Fibroblast of skin of right biceps (primary cell): Measurements from ENCODE around the gene ASRGL1.

Source experiments
- DNase-seq: peaks from one replicate; pipeline ENCODE4 v3.0.0-alpha.2; 2013

Gene ASRGL1

GRCh38 chr11:62394825-62395538, 57.7 kb downstream of the ASRGL1 start:
- peak; percentile 82 for DNase-seq

GRCh38 chr11:62395885-62396551, 58.8 kb downstream of the ASRGL1 start:
- no peak for DNase-seq

- DNase-seq = peak; percentile 75
Observed at GRCh38 chr11:62398011-62398994, 61.1 kb downstream of the ASRGL1 start.

GRCh38 chr11:62399172-62399877, 62.1 kb downstream of the ASRGL1 start:
- DNase-seq = no peak

- DNase-seq = no peak
Observed at GRCh38 chr11:62399878-62400266, 62.6 kb downstream of the ASRGL1 start.

GRCh38 chr11:62400281-62400680, 63.0 kb downstream of the ASRGL1 start:
- no peak for DNase-seq

- peak; percentile 84 for DNase-seq
Observed at GRCh38 chr11:62400760-62401159, 63.5 kb downstream of the ASRGL1 start.

GRCh38 chr11:62401356-62401755, 64.1 kb downstream of the ASRGL1 start:
- DNase-seq = no peak

- no peak for DNase-seq
Observed at GRCh38 chr11:62401811-62402210, 64.6 kb downstream of the ASRGL1 start.

GRCh38 chr11:62402226-62402959, 65.1 kb downstream of the ASRGL1 start:
- no peak for DNase-seq

GRCh38 chr11:62402960-62403730, 65.9 kb downstream of the ASRGL1 start:
- DNase-seq = no peak

- no peak for DNase-seq
Observed at GRCh38 chr11:62404435-62404834, 67.2 kb downstream of the ASRGL1 start.

- DNase-seq = no peak
Observed at GRCh38 chr11:62404901-62405300, 67.7 kb downstream of the ASRGL1 start.

GRCh38 chr11:62406034-62406433, 68.8 kb downstream of the ASRGL1 start:
- DNase-seq = no peak

GRCh38 chr11:62409831-62410230, 72.6 kb downstream of the ASRGL1 start:
- no peak for DNase-seq

- DNase-seq = no peak
Observed at GRCh38 chr11:62410972-62411371, 73.7 kb downstream of the ASRGL1 start.

- no peak for DNase-seq
Observed at GRCh38 chr11:62411524-62411923, 74.3 kb downstream of the ASRGL1 start.

- no peak for DNase-seq
Observed at GRCh38 chr11:62413060-62413696, 75.9 kb downstream of the ASRGL1 start.

- no peak for DNase-seq
Observed at GRCh38 chr11:62416596-62416995, 79.3 kb downstream of the ASRGL1 start.

GRCh38 chr11:62418136-62418535, 80.9 kb downstream of the ASRGL1 start:
- no peak for DNase-seq

GRCh38 chr11:62418733-62419132, 81.5 kb downstream of the ASRGL1 start, which contains the start of gene SCGB1A1:
SCGB1A1 (plus strand) TSS chr11:62419033; CDS start chr11:62419096, 63 bp downstream.
- DNase-seq = no peak
